GM21737 (cell line): ENCODE results near the gene NEURL1B.
"Not testable (repeated sequence)": the region's sequence is repeated elsewhere in the genome, so short reads cannot be mapped to it uniquely, and the experiment has no call there.

Source experiments
- ATAC-seq: cut with Tn5 transposase; IDR thresholded peaks from one replicate; pipeline ENCODE4 v1.9.1; 2021; ENCODE audit warnings: mild to moderate bottlenecking, moderate library complexity; ENCODE audit not compliant: unreplicated experiment

NEURL1B gene

DNA sequence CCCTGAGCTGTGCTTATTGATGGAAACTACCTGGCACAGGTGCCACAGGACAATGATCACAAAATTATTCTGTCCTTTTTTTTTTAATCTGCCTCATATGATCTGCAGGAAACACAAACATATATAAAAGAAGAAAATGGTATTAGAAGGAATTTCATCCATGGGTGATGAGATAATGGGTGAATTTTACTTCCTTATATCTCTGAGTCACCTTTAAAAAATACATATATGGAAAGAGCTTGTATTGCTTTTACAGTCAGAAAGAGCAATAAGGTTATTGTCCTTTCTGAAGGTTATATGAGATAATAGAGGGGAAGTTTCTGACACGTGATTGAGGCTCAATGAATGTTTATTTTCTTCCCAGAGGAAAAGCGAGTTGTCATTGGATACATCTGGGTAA, 31.6 kb downstream of the NEURL1B start:
- ATAC-seq: no peak

DNA sequence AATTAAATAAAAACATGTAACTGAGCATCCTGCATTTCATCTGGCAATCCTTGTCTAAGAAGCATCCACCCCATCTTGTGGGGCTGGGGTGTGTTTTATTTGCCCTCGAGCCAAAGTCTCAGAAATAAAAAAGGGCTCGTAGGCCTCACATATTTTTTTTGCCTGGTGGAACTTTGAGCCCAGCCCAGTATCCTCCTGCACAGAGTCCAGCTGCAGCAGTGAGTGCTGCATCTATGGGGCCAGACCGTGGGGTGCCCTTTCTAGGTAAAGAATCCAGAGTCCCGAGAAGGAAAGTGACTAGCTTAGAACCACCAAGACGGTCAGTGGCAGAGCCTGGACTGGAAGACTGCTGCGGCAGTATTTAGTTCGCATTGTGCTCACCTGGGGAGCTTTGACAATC, 33.1 kb downstream of the NEURL1B start:
- ATAC-seq: no peak

DNA sequence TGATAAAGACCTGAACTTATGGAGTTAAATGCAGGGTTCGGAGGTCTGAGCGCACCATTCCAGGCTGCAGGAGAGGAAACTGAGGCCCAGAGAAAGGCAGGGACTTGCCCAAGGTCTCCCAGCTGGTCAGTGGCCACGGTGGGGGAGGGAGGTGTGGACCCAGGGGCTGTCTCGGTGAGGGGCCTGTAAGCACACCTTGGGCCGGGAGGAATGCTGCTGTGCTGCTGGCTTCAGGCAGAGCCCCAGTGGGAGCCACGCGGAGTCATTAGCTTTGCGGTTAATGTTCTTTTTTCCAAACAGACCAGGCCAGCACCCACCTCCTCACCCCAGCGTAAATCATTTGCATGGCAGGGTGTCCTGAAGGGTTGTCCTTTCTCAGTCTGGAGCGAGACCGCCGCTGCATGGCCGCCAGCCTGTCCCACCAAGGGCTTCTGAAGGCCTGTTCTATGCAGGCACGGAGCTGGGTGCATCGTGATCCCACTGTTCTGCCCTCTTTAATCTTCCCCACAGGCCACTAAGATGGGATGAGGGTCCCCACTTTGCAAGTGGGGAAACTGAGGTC, 35.9 kb downstream of the NEURL1B start:
- no peak for ATAC-seq

DNA sequence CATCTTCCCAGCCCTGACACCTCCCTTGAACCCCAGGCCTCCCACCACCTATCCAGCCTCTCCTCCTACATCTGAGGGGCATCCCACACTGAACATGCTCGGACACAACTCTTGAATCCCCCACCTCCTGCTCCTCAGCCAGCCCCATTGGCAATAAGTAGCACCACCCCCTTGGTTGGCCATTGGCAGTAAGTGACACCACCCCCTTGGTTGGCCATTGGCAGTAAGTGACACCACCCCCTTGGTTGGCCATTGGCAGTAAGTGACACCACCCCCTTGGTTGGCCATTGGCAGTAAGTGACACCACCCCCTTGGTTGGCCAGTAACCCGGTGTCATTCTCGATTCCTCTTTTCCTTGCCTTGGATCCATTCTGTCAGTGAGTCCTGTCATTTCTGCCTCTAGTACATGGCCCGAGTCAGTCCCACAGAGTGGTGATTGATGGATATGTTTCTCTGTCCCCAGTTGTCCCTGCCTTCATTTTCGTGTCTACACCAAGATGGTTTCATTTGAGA, 37.4 kb downstream of the NEURL1B start:
- ATAC-seq: not testable (repeated sequence)

DNA sequence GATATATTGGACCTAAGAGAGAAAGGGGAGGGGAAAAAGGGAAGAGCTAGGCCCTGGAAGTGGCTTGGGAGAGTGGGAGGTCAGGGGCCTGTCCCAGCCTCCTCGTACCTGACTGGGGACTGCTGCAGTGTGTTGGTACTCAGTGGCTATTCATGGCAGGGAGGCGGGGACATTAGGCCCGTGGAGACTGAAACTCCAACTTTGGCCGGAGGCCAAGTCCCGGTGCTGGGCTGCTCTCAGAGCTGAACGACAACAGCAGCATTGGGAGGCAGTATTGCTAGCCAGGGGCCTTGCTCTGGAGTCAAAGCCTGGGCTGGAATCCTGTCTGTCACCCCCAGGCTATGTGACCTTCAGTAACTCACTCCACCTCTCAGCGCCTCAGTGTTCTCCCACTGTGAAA, 37.8 kb downstream of the NEURL1B start:
- no peak for ATAC-seq

DNA sequence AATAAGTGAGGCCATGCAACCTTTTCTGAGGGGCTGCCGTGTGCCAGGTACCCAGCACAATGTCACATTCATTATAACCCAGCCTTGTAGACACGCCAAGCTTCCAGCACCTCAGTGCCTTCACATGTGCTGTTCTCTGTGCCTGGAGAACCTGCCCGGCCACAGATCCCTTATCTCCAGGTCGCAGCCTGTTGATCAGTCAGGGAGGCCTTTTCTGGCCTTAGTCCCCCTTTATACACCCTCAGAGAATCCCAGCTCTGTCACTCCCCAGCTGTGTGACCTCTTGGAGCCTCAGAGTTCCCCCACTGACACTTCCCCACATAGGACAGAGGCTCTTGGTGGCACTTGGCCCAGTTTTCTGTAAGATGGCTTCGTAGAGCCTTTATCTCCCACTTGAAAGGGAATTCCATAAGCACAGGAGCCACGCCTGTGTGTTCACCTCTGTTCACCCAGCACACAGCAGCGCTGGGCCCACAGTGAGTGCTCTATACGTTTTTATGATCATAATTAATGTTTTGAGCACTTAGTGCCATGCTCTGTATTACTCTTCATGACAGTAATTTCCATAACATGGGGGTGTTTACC, 38.7 kb downstream of the NEURL1B start:
- no peak for ATAC-seq

DNA sequence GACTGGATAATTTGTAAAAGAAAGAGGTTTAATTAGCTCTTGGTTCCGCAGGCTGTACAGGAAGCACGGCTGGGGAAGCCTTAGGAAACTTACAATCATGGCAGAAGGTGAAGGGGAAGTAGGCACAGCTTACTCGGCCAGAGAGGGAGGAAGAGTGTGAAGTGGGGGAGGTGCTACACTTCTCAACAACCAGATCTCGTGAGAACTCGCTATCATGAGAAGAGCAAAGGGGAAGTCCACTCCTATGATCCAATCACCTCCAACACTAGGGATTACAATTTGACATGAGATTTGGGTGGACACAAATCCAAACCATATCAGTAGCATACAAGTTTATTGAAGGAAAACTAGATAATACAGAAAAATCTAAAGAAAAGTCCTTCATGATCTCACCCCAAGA, 39.9 kb downstream of the NEURL1B start:
- ATAC-seq: no peak

DNA sequence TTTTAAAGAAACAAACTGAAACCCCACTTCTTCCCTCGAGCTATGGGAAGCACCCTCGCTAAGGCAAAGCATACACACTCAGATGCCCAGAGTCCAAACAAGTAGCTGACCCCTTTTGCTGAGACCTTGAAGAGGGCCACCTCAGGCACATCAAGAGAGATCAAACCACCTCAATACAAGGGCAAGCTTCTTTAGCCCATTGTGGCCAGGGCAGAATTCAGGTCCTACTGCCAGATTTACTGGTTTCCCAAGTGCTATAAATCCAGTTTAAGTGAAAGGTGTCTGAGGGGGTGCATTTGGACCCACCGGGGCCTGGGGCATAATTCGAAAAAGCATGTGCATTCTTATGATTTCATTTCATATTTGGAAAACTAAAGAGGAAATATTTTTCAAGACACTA, 40.4 kb downstream of the NEURL1B start:
- no peak for ATAC-seq

DNA sequence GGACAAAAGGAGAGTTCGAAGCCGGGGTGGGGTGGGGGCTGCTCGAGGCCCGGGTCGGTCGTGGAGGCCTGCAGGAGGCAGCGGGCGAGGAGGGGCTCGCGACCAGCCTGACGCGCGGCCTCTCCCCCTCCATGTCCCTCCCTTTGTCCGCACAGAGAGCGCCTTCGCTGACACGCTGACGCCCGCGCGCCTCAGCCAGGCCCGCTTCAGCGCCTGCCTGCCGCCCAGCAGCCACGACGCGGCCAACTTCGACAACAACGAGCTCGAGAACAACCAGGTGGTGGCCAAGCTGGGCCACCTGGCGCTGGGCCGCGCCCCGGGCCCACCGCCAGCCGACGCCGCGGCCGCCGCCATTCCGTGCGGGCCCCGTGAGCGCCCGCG, 42.2 kb downstream of the NEURL1B start:
- no peak for ATAC-seq

DNA sequence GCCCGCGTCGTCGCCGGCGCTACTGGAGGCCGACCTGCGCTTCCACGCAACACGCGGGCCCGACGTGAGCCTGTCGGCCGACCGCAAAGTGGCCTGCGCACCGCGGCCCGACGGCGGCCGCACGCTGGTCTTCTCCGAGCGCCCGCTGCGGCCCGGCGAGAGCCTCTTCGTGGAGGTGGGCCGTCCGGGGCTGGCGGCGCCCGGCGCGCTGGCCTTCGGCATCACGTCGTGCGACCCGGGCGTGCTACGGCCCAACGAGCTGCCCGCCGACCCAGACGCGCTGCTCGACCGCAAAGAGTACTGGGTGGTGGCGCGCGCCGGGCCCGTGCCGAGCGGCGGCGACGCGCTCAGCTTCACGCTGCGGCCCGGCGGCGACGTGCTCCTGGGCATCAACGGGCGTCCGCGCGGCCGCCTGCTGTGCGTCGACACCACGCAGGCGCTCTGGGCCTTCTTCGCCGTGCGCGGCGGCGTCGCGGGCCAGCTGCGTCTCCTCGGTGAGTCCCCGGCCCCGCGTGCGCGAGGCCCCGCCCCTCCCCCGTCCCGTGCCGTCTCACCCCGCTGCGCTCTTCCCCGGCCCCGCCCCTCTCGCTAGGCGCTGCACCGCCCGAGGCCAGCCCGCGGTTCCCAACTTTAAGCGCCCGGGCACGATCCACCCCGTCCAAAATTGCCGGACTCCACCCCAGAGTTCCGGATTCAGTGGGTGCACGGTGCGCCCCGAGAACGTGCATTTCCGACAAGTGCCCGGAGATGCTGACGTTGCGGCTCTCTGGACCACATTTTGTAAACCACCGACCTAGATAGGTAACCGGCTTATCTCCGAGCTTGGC, 42.8 kb downstream of the NEURL1B start:
- ATAC-seq: no peak

DNA sequence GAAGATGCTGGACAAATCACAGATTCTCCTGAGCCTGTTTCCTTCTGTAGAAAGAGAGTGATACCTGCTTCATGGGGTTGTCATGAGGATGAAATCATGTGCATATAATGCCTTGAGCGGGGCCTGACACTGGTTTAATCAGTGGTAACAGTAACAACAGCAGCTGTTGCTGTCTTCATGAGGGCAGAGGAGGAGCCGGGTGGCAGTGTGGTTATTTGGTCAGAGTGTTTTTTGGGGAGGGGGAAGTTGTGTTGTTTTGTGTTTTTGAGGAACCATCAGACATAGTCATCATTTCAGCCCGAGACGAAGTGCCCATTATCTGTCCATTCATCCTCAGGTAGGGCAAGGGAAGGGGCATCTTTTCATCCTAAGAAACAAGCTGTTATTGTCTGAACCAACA, 44.0 kb downstream of the NEURL1B start:
- ATAC-seq: no peak

DNA sequence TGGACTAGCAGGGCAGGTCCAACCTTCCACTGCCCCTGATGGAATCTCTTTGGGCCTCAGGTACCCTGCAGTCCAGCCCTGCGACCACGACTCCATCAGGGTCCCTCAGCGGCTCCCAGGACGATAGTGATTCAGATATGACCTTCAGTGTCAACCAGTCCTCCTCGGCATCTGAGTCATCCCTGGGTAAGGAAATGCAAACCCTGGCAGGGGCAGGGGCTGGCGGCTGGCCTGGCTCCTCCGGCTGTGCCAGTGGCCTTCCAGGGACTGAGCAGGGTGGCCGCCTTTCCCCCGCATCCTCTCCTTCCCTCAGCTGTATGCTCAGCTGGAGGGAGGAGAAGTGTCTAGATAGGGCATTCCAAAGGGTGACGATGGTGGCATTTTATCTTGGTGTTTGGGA, 45.0 kb downstream of the NEURL1B start:
- no peak for ATAC-seq

DNA sequence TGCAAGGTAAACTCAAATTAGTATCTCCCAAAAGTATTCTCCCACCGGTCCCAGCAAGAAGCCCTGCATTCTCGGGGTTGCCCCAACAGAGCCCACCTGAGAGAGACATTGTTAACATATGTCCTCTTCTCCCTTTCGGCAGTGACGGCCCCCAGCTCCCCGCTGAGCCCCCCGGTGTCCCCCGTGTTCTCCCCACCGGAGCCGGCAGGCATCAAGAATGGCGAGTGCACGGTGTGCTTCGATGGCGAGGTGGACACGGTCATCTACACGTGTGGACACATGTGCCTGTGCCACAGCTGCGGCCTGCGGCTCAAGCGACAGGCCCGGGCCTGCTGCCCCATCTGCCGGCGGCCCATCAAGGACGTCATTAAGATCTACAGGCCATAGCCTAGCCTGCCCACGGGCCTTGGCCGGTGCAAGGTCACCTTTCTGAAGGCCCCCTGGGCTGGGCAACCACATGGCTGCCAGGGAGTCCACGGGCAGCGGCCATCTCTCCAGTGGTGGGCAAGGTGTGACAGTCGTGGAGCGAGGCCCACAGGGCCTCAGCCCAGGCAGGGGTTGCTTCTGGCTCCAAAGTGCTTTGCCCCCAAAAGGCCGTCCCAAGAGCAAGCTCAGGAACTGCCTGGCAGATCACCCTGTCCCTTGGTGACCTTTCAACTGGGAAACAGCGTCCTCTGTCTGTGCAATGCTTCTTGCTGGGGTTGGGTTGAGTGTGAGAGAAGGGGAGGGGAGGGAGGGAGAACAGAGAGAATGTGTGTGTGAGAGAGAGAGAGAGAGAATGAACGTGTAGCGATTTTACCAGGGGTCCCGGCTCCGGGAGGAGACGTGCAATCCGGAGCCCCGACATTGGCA, 45.7 kb downstream of the NEURL1B start:
- ATAC-seq: no peak

DNA sequence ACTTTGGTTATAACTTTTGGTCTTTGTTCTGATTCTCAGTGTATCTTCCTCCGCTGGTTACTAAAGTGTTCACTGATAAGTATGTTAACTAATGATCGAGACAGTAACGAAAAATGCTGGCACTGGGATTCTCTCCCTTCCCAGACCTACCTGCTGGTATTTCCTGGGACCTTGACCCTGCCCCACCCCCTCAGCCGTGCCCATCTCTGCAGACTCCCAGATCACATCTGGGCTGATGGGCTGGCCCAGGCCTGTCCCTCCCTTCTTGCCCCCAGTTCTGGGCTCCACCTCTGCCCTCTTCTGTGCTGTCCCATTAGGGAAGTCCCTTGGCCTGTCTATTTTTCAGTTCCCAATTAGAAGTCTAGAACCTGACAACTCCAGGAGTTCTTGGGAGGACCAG, 46.9 kb downstream of the NEURL1B start:
- no peak for ATAC-seq

DNA sequence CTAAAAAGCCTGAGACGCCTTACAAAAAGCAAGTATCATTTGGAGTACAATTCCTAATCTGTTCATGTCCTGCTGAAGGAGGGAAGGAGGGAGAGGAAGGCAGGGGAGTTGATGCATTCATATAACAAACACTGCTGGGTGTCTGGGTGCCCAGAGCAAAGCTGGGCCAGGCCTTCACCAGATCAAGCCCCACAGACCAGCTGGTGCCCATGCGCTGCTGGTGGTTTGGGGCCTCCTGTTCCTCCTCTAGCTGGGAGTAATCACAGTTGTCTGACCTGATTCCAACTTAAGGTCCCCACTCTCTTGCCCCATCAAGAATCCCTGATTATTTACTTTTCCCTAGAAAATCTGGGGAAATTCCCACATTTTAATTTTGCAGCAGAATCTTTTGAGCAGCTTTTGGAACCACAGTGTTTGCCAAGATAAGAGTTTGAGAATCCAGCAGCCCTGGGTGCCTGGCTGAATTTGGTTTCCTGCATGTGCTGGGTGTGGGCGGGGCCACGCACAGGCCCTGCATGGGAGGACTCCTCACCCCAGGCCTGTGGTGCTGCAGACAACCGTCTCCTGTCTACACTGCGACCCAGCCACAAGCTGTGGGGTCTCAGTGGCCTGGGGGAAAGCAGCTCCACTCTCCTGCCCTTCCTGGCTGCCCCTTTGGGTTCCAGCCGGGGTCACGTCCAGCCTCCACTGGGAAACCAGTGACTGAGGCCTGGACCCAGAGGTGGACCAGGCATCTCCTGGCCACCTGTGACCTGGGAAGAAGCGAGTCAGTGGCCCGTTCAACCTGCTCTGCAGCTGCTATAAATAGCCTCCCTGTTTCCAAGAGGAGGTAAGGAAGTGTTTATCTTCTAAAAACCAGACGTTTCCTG, 47.5 kb downstream of the NEURL1B start:
- ATAC-seq: no peak

DNA sequence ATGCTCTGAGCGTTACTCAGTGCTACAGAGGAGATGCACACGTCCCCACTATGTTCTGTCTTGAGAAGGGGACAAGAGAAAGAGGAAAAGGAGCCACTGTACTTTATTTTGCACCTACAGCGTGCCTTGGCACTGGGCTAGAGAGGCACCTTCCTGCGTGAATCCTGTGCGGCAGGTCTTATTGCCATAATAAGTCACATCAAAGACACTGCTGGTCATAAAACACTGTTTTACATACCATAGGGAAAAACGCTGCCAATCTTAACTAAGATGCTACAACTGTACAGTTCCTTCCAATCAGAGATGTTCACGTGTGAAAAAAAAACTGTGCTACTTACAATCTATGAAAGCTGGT, 48.1 kb downstream of the NEURL1B start:
- ATAC-seq: no peak

DNA sequence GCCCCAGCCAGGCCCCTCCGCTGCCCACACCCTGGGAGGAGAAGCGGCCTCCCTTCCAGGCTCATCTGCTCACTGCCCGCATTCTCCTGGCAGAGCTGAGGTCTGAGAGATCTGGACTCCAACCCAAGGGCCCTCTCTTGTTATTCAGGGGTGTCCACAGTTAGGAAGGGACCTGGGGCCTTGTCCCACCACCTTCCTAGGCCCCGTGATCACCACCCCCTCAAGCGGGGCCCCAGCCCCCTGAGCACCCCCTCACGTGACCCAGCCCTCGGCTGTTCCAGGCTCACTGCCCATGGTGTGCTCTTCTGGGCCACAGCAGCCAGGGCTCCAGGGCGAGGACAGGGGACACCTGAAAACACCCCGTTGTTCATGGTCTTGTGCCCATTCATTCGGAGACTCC, 48.7 kb downstream of the NEURL1B start:
- no peak for ATAC-seq

DNA sequence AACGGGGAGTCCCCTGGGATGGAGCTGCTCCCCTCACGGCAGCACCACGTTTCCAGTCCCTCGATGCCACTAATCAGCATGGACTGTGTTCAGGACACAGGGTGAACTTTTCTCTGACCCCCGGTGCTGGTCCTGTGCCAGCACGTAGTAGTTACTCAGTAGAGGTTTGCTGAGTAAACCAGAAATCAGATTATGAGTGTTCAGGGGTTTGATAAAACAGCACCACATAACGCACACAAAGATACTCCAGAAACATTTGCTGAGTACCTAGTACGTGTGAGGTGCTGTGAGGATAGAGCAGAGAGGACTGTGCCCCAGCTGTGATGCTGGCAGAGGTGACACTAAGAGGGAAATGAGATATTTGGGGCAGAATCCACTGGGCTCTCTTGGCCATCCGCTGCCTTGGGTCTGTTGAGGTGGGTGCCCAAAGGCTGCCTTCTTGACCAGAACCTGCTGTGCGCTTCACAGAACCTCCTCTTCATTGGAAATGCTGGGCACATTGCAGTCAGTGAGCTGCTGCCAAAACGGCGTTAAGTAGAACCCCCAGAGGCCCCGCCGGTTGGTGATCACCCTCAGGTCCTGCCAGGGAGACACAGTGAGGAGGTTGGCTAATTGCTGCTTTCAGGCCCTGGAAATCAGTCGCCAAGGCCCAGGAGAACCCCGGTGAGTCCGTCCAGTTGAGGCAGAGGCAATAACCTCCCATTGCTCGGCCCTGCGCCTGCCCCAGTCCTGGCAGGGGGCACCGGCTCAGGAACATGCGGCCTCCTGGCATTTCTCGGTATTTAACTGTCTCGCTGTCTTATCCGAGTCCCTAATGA, 49.4 kb downstream of the NEURL1B start:
- no peak for ATAC-seq

DNA sequence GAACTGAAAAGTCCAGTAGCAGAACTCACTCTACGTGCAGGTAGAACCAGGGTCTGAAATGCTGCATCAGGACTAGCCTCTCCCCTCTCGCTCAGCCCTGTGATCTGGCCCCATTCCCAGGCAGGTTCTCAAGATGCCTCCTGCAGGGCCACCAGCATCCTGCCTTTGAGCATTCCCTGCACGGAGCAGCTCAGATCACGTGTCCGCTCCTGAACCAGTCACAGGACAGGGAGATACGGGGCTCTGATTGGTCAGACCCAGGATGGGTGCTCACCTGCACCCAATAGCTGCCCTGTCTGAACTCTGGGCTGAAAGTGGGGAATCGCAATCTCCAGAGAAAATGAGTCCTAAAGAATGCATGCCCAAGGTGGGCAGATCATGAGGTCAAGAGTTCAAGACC, 50.8 kb downstream of the NEURL1B start:
- ATAC-seq: no peak

DNA sequence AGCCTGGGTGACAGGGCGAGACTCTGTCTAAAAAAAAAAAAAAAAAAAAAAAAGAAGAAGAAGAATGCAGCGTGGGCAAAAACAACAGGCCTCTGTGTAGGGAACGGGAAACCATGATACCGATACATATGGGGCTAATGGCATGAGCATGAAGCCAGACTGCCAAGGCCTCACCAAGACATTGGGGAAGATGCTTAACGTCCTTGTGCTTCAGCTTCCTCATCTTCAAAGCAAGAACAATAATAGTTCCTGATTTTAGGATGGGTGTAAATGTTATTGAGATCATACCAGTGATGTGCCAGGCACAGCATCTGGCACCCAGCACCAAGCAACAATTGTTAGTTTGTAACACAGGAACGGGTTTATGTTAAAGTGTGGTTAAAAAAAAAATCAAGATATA, 51.4 kb downstream of the NEURL1B start:
- ATAC-seq: no peak
